ENCODE results near the gene DIP2C.

DNA sequence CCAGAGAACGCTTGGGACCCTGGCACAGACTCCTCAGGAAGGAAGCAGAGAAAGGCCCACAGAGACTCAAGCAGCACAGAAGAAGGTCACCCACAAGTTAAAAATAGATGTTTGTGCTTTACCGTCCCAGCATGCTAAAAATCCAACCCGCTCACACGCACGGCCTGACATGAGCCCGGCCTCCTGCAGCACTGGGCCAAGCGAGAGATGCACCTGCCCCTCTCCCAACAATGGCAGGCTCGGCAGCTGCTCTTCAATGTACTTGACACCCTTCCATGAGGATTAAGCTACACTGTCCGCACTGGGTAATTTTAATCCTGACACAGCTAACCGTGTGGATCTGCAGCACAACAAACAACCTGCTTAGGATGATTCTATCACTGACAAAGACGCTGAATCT, 9.3 kb downstream of the DIP2C start:
- TF ChIP-seq EP300 (IDR thresholded peaks at IDR 0.05) = no peak
- TF ChIP-seq POLR2A (IDR thresholded peaks at IDR 0.05) = no peak
- TF ChIP-seq, protein P1, sequence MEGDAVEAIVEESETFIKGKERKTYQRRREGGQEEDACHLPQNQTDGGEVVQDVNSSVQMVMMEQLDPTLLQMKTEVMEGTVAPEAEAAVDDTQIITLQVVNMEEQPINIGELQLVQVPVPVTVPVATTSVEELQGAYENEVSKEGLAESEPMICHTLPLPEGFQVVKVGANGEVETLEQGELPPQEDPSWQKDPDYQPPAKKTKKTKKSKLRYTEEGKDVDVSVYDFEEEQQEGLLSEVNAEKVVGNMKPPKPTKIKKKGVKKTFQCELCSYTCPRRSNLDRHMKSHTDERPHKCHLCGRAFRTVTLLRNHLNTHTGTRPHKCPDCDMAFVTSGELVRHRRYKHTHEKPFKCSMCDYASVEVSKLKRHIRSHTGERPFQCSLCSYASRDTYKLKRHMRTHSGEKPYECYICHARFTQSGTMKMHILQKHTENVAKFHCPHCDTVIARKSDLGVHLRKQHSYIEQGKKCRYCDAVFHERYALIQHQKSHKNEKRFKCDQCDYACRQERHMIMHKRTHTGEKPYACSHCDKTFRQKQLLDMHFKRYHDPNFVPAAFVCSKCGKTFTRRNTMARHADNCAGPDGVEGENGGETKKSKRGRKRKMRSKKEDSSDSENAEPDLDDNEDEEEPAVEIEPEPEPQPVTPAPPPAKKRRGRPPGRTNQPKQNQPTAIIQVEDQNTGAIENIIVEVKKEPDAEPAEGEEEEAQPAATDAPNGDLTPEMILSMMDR (IDR thresholded peaks at IDR 0.05) = no peak
- TF ChIP-seq POLR2AphosphoS5 (IDR thresholded peaks at IDR 0.05) = no peak

Data from stomach (tissue), 4 donors.